WERI-Rb-1 (cell line): Measurements from ENCODE around the gene AIM2.
"Not testable (repeated sequence)": the region's sequence is repeated elsewhere in the genome, so short reads cannot be mapped to it uniquely, and the experiment has no call there.

Source experiments
- DNase-seq: peaks from one replicate; pipeline ENCODE4 v3.0.0-alpha.2; 2020
- H3K27ac ChIP-seq: fragments of 250-450 bp; sonication (Bioruptor Pico); 2 replicates; pipeline ENCODE4 v1.5.1; 2020; ENCODE audit warnings: mild to moderate bottlenecking, moderate library complexity
- H3K27me3 ChIP-seq: fragments of 250-450 bp; sonication (Bioruptor Pico); 2 replicates; pipeline ENCODE4 v1.5.1; 2021; ENCODE audit warnings: mild to moderate bottlenecking, low read depth, moderate library complexity; ENCODE audit not compliant: insufficient read depth, severe bottlenecking
- H3K36me3 ChIP-seq: fragments of 250-450 bp; sonication (Bioruptor Pico); 2 replicates; pipeline ENCODE4 v1.5.1; 2020; ENCODE audit warnings: mild to moderate bottlenecking, moderate library complexity
- H3K4me3 ChIP-seq: 2 replicates; pipeline ENCODE4 v1.5.1; 2011; ENCODE audit warnings: low read depth, mild to moderate bottlenecking, control low read depth, low read length
- H3K9me3 ChIP-seq: fragments of 250-450 bp; sonication (Bioruptor Pico); 2 replicates; pipeline ENCODE4 v1.5.1; 2021; ENCODE audit warnings: mild to moderate bottlenecking, moderate library complexity; ENCODE audit not compliant: severe bottlenecking
- TF ChIP-seq, protein P1 (sequence below): IDR thresholded peaks from 2 replicates; pipeline ENCODE4 v1.5.1; 2011; ENCODE audit warnings: low read depth, mild to moderate bottlenecking, control low read depth, inconsistent platforms, low read length

AIM2 gene

DNA sequence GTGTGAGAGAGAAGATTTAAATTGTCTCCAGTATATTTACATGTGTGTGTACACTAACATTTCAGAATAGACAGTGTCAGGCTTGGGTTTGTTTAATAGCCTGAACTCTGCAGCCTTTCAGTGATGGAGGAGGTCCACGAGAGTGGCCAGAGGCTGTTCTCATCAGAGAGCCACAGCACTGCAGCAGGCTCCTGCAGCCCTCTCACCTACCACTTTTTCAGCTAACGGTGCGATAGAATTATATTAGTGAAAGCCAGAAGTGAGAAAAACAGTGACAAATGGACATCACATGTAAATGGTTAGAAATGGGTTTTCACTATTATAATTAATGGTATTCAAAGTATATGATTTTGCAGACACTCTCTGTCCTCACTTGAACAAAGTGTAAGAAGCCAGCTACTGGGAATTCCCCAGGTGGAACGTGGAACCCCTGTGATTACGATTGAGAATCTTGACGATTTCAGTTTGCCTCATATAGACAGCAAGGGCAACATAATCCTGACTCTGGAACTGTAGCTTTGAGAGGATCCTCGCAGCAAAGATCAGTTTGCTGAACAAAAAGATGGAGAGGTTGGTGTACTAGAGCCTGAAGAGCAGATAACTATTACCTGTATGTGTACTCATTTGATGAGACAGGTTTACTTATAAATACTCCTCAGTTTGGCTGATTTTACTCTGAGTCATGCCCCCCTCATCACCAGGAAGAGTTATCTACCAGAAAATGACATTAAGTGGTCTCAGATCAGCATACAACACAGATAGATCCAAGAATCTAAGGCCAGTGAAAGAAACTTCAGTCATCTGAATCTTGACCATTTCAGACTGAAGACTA is 35.5 kb downstream of the AIM2 start:
- no peak overlapping the region for H3K4me3 ChIP-seq
- no peak for DNase-seq
- no peaks in the 10 kb centered on the region for H3K9me3 ChIP-seq
- H3K36me3 ChIP-seq, result no peaks in the 10 kb centered on the region
- H3K27ac ChIP-seq, result no peak overlapping the region
- TF ChIP-seq, protein P1, sequence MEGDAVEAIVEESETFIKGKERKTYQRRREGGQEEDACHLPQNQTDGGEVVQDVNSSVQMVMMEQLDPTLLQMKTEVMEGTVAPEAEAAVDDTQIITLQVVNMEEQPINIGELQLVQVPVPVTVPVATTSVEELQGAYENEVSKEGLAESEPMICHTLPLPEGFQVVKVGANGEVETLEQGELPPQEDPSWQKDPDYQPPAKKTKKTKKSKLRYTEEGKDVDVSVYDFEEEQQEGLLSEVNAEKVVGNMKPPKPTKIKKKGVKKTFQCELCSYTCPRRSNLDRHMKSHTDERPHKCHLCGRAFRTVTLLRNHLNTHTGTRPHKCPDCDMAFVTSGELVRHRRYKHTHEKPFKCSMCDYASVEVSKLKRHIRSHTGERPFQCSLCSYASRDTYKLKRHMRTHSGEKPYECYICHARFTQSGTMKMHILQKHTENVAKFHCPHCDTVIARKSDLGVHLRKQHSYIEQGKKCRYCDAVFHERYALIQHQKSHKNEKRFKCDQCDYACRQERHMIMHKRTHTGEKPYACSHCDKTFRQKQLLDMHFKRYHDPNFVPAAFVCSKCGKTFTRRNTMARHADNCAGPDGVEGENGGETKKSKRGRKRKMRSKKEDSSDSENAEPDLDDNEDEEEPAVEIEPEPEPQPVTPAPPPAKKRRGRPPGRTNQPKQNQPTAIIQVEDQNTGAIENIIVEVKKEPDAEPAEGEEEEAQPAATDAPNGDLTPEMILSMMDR, result no peak
- peaks cover 67% of the 10 kb centered on the region for H3K27me3 ChIP-seq

DNA sequence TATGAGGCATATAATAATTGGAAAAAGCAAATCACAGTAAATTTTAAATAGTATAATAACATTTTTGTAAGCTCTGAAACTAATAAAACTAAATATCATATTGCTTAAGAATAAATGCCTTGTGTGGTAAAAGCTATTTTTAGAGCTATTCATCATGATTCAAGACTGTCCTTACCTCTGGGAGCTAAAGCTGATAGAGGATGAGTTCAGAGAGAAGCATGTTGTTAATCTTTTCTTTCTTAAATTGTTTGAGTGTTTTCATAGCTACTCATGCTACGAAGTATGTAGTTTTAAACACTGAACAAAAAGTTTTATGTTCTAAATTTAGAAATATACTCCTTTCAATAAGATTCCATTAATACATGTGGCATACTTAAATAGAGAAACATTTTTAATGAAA is 36.4 kb downstream of the AIM2 start:
- Histone ChIP-seq H3K9me3 (no peaks in the 10 kb centered on the region), H3K36me3 (no peaks in the 10 kb centered on the region), H3K4me3 (no peak overlapping the region), H3K27me3 (peaks cover 69% of the 10 kb centered on the region), H3K27ac (no peak overlapping the region)
- TF ChIP-seq, protein P1, result no peak
- DNase-seq, result no peak

DNA sequence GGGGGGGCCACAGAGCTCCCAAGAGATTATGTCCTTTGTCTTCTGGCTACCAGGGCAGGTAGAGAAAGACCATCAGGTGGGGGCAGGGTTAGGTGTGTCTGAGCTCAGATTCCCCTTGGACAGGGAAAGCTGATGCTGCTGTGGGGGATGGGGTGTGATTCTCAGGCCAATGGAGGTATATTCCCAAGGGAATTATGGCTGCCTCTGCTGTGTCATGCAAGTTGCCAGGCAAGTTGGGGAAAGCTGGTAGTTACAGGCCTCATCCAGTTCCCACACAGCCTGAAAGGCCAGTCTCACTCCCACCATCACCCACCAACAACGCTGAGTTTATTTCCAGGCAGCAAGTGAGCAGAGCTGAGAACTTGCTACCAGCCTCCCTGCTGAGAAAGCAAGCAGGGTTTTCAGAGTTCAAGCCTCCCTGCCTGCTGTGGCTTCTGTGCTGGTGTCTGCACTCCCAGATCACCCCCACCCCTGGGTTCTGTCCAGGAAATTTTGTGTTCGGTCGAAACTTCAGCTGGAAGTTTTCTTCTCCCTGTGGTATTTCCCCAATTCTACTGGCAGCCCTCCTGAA is 45.6 kb downstream of the AIM2 start:
- DNase-seq, result no peak
- H3K9me3 ChIP-seq, result peaks cover 3% of the 10 kb centered on the region
- TF ChIP-seq, protein P1, result no peak
- H3K36me3 ChIP-seq, result no peaks in the 10 kb centered on the region
- H3K27me3 ChIP-seq, result peaks cover 86% of the 10 kb centered on the region
- H3K27ac ChIP-seq, result no peak overlapping the region
- no peak overlapping the region for H3K4me3 ChIP-seq

DNA sequence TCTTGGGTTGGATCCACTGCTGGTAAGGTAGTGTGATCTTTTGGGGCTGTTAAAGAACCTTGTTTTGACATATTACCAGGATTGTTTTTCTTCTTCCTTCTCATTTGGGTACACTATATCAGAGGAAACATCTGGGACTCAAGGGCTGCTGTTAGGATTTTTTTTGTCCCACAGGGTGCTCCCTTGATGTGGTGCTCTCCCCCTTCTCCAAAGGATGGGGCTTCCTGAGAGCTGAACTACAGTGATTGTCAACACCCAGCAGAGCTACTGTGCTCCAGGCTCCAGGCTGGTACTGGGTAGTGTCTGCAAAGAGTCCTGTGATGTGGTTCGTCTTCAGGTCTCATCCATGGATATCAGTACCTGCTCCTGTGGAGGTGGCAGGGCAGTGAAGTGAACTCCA is 46.3 kb downstream of the AIM2 start:
- H3K36me3 ChIP-seq, result no peaks in the 10 kb centered on the region
- peaks cover 86% of the 10 kb centered on the region for H3K27me3 ChIP-seq

DNA sequence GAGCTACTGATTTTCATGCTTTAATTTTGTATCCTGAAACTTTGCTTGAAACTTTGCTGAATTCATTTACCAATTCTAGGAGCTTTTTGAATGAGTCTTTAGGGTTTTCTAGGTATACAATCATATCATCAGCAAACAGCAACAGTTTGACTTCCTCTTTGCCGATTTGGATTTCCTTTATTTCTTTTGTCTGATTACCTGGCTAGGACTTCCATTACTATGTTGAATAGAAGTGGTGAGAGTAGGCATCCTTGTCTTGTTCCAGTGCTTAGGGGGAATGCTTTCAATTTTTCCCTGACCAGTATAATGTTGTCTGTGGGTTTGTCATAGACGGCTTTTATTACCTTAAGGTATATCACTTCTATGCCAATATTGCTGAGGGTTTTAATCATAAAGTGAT is 49.7 kb downstream of the AIM2 start:
- peaks cover 87% of the 10 kb centered on the region for H3K27me3 ChIP-seq
- H3K36me3 ChIP-seq, H3K27ac ChIP-seq, H3K9me3 ChIP-seq, DNase-seq, H3K4me3 ChIP-seq: not testable (repeated sequence)

More for the DNA sequence above, 46.3 kb downstream of the AIM2 start:
- no peak overlapping the region for H3K27ac ChIP-seq
- TF ChIP-seq, protein P1, result no peak
- DNase-seq, result no peak
- peaks cover 3% of the 10 kb centered on the region for H3K9me3 ChIP-seq
- H3K4me3 ChIP-seq, result no peak overlapping the region

DNA sequence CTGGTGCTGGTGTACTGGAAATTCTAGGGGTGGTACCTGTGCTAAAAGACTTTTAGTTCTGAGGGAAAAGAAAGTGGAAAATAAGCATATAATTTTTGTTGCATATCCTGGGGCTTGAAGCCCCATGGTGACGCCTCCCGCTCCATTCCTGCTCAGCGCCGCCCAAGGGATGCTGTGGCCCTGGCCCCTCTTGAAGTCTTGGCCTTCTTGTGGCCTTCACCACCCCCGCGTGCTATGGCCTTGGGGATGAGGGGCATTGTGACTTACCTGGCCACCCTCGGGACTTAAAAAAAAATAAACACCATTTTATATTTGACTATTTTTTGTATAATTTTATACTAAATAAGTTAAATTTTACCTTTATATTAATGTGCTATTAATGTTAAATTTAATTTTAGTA is 51.5 kb downstream of the AIM2 start:
- TF ChIP-seq, protein P1, result no peak
- no peak for DNase-seq
- Histone ChIP-seq H3K4me3 (no peak overlapping the region), H3K9me3 (peaks cover 6% of the 10 kb centered on the region), H3K27me3 (peaks cover 87% of the 10 kb centered on the region), H3K36me3 (no peaks in the 10 kb centered on the region), H3K27ac (no peak overlapping the region)
